HepG2 (cell line): Measurements from ENCODE around the gene WDR76. TPM values are rescaled to one million over a fixed set of nuclear protein-coding genes. Genes with fewer than 3 reads are reported as not detected.

ENCODE experiments used
- CEBPB ChIP-seq: IDR thresholded peaks from 2 replicates; pipeline ENCODE4 v1.6.1; 2011; ENCODE audit warnings: low read depth, low read length, improper control_type of control experiment, borderline replicate concordance
- DMAP1 ChIP-seq: IDR thresholded peaks from 2 replicates; pipeline ENCODE4 v1.6.1; 2016
- DNMT1 ChIP-seq: sonication (generic); formaldehyde crosslinking; IDR thresholded peaks from 2 replicates; pipeline ENCODE4 v1.5.1; 2020; ENCODE audit warnings: mild to moderate bottlenecking, missing genetic modification reagents
- GFI1 ChIP-seq: sonication (generic); formaldehyde crosslinking; IDR thresholded peaks from 2 replicates; pipeline ENCODE4 v1.5.0; 2020; ENCODE audit warnings: missing genetic modification reagents, mild to moderate bottlenecking, borderline replicate concordance
- HMG20A ChIP-seq: IDR thresholded peaks from 2 replicates; pipeline ENCODE4 v1.6.1; 2016; ENCODE audit warnings: borderline replicate concordance
- HNRNPL ChIP-seq: fragments of 200-400 bp; formaldehyde crosslinking; IDR thresholded peaks from 2 replicates; pipeline ENCODE4 v1.6.1; 2017; ENCODE audit warnings: mild to moderate bottlenecking, low read depth, low read length
- KLF11 ChIP-seq: IDR thresholded peaks from 2 replicates; pipeline ENCODE4 v1.6.1; 2016; ENCODE audit warnings: missing compliant biosample characterization
- PPARG ChIP-seq: conservative IDR thresholded peaks from 2 replicates; pipeline ENCODE4 v1.6.1; 2016; ENCODE audit warnings: missing biosample characterization, missing genetic modification reagents
- PRPF4 ChIP-seq: fragments of 200-400 bp; formaldehyde crosslinking; IDR thresholded peaks from 2 replicates; pipeline ENCODE4 v1.6.1; 2016; ENCODE audit warnings: low read length, low read depth; ENCODE audit not compliant: poor library complexity, severe bottlenecking
- RBAK ChIP-seq: sonication (generic); formaldehyde crosslinking; IDR thresholded peaks from 2 replicates; pipeline ENCODE4 v1.5.1; 2020; ENCODE audit warnings: mild to moderate bottlenecking, missing genetic modification reagents
- SIX4 ChIP-seq: sonication (generic); formaldehyde crosslinking; IDR thresholded peaks from 2 replicates; pipeline ENCODE4 v1.4.0; 2020; ENCODE audit warnings: missing genetic modification reagents
- SOX13 ChIP-seq, 3 experiments: fragments of 450-650 bp in 1 of 3; sonication (generic) in 1 of 3; formaldehyde crosslinking in 1 of 3; IDR thresholded peaks in 2 of 3; conservative IDR thresholded peaks in 1 of 3; 2 replicates each; pipeline versions ENCODE4 v1.5.0 to v1.6.1; 2016 to 2020; ENCODE audit warnings: antibody characterized with exemption in 1 of 3, mild to moderate bottlenecking in 1 of 3, missing compliant biosample characterization in 1 of 3, missing genetic modification reagents in 1 of 3, moderate library complexity in 1 of 3
- SOX5 ChIP-seq: IDR thresholded peaks from 2 replicates; pipeline ENCODE4 v1.6.1; 2016; ENCODE audit warnings: borderline replicate concordance
- ZNF234 ChIP-seq: sonication (generic); formaldehyde crosslinking; conservative IDR thresholded peaks from 2 replicates; pipeline ENCODE4 v1.5.1; 2020; ENCODE audit warnings: mild to moderate bottlenecking, missing genetic modification reagents
- ZNF251 ChIP-seq: sonication (generic); formaldehyde crosslinking; IDR thresholded peaks from 2 replicates; pipeline ENCODE4 v1.9.0; 2021; ENCODE audit warnings: mild to moderate bottlenecking, missing genetic modification reagents
- ZNF550 ChIP-seq: sonication (generic); formaldehyde crosslinking; IDR thresholded peaks from 2 replicates; pipeline ENCODE4 v1.4.0; 2020; ENCODE audit warnings: mild to moderate bottlenecking, missing genetic modification reagents, borderline replicate concordance
- ZNF564 ChIP-seq: sonication (generic); formaldehyde crosslinking; IDR thresholded peaks from 2 replicates; pipeline ENCODE4 v1.8.1; 2023; ENCODE audit warnings: mild to moderate bottlenecking, missing genetic modification reagents
- ZNF720 ChIP-seq: sonication (generic); formaldehyde crosslinking; IDR thresholded peaks from 2 replicates; pipeline ENCODE4 v1.4.0; 2020; ENCODE audit warnings: missing genetic modification reagents
- ZNF749 ChIP-seq: sonication (generic); formaldehyde crosslinking; IDR thresholded peaks from 2 replicates; pipeline ENCODE4 v1.8.0; 2022; ENCODE audit warnings: mild to moderate bottlenecking, missing genetic modification reagents, moderate library complexity, borderline replicate concordance
- polyA plus RNA-seq, 8 experiments: library from polyadenylated mRNA; depleted of rRNA in 3 of 8; stranded (reverse) in 7 of 8; unstranded in 1 of 8; fragments of >200 nt; fragmentation: Illumina TruSeq in 4 of 8; extraction: Trizol in 4 of 8; gene quantifications; 2 replicates each; pipeline versions ENCODE4 v1.2.1 to v1.2.3, GENCODE V29; 2011 to 2016; ENCODE audit warnings: low read depth in 4 of 8, missing spikeins in 1 of 8, mixed read lengths in 1 of 8; ENCODE audit not compliant: insufficient read depth in 1 of 8
- total RNA-seq, 5 experiments: library from RNA; depleted of rRNA; stranded (reverse); fragments of >200 nt; fragmentation: Illumina TruSeq; extraction: Trizol; gene quantifications; 2 replicates each; pipeline ENCODE4 v1.2.3, GENCODE V29; 2016; ENCODE audit warnings: low read depth in 1 of 5
- TF ChIP-seq, protein P1 (sequence below): sonication (generic); formaldehyde crosslinking; IDR thresholded peaks from 2 replicates; pipeline ENCODE4 v1.9.0; 2022; ENCODE audit warnings: low read depth, missing genetic modification reagents
- TF ChIP-seq, protein P2 (sequence below): sonication (generic); formaldehyde crosslinking; IDR thresholded peaks from 2 replicates; pipeline ENCODE4 v1.4.0; 2020; ENCODE audit warnings: missing genetic modification reagents, borderline replicate concordance
- TF ChIP-seq, protein P3 (sequence below): sonication (generic); formaldehyde crosslinking; IDR thresholded peaks from 2 replicates; pipeline ENCODE4 v1.4.0; 2020; ENCODE audit warnings: mild to moderate bottlenecking, missing genetic modification reagents

Gene WDR76
- total and polyA plus RNA-seq, 2 of the 13 experiments (the other 11 are each of a cell fraction or from before 2014, with no cell fraction given): 1.1 to 9.7 TPM

- TF ChIP-seq SIX4 (CRISPR knock-in tag): 0 out of 2 replicates have a peak, but pooled peaks have one; percentile 13
- TF ChIP-seq, protein P1, sequence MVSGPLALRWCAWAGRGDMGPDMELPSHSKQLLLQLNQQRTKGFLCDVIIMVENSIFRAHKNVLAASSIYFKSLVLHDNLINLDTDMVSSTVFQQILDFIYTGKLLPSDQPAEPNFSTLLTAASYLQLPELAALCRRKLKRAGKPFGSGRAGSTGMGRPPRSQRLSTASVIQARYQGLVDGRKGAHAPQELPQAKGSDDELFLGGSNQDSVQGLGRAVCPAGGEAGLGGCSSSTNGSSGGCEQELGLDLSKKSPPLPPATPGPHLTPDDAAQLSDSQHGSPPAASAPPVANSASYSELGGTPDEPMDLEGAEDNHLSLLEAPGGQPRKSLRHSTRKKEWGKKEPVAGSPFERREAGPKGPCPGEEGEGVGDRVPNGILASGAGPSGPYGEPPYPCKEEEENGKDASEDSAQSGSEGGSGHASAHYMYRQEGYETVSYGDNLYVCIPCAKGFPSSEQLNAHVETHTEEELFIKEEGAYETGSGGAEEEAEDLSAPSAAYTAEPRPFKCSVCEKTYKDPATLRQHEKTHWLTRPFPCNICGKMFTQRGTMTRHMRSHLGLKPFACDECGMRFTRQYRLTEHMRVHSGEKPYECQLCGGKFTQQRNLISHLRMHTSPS (CRISPR knock-in tag): no peak
- no peak for TF ChIP-seq ZNF720 (CRISPR knock-in tag)
- TF ChIP-seq, protein P2, sequence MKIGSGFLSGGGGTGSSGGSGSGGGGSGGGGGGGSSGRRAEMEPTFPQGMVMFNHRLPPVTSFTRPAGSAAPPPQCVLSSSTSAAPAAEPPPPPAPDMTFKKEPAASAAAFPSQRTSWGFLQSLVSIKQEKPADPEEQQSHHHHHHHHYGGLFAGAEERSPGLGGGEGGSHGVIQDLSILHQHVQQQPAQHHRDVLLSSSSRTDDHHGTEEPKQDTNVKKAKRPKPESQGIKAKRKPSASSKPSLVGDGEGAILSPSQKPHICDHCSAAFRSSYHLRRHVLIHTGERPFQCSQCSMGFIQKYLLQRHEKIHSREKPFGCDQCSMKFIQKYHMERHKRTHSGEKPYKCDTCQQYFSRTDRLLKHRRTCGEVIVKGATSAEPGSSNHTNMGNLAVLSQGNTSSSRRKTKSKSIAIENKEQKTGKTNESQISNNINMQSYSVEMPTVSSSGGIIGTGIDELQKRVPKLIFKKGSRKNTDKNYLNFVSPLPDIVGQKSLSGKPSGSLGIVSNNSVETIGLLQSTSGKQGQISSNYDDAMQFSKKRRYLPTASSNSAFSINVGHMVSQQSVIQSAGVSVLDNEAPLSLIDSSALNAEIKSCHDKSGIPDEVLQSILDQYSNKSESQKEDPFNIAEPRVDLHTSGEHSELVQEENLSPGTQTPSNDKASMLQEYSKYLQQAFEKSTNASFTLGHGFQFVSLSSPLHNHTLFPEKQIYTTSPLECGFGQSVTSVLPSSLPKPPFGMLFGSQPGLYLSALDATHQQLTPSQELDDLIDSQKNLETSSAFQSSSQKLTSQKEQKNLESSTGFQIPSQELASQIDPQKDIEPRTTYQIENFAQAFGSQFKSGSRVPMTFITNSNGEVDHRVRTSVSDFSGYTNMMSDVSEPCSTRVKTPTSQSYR (CRISPR knock-in tag): no peak
- no peak for TF ChIP-seq SOX13 (IDR thresholded peaks at IDR 0.05)
- no peak for TF ChIP-seq SOX13 (CRISPR knock-in tag; conservative IDR thresholded peaks at IDR 0.05 in 1 of 2, IDR thresholded peaks at IDR 0.05 in 1 of 2)
- TF ChIP-seq, protein P3, sequence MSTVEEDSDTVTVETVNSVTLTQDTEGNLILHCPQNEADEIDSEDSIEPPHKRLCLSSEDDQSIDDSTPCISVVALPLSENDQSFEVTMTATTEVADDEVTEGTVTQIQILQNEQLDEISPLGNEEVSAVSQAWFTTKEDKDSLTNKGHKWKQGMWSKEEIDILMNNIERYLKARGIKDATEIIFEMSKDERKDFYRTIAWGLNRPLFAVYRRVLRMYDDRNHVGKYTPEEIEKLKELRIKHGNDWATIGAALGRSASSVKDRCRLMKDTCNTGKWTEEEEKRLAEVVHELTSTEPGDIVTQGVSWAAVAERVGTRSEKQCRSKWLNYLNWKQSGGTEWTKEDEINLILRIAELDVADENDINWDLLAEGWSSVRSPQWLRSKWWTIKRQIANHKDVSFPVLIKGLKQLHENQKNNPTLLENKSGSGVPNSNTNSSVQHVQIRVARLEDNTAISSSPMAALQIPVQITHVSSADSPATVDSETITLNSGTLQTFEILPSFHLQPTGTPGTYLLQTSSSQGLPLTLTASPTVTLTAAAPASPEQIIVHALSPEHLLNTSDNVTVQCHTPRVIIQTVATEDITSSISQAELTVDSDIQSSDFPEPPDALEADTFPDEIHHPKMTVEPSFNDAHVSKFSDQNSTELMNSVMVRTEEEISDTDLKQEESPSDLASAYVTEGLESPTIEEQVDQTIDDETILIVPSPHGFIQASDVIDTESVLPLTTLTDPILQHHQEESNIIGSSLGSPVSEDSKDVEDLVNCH (CRISPR knock-in tag): no peak
- no peak for TF ChIP-seq ZNF234
- TF ChIP-seq ZNF749: no peak; the same call in 1 of the 2 replicates
- TF ChIP-seq PRPF4: no peak
- TF ChIP-seq ZNF251 (CRISPR knock-in tag): no peak
- no peak for TF ChIP-seq ZNF550 (CRISPR knock-in tag)
- TF ChIP-seq PPARG (CRISPR knock-in tag): no peak
- no peak for TF ChIP-seq HNRNPL
- TF ChIP-seq DMAP1 (CRISPR knock-in tag): peak; percentile 83
- 0 out of 2 replicates have a peak, but pooled peaks have one; percentile 32 for TF ChIP-seq ZNF564
- TF ChIP-seq SOX5: no peak
- TF ChIP-seq KLF11 (CRISPR knock-in tag): no peak
- no peak for TF ChIP-seq RBAK
- TF ChIP-seq HMG20A (CRISPR knock-in tag): no peak
- no peak for TF ChIP-seq DNMT1 (CRISPR knock-in tag)
- no peak for TF ChIP-seq CEBPB
- no peak for TF ChIP-seq GFI1 (CRISPR knock-in tag)
Observed at GRCh38 chr15:43800286-43801141, 26.3 kb upstream of the WDR76 start, which contains the start of gene HYPK (continued).
